ENCODE results near the gene SMPD3. TPM values are rescaled to one million over a fixed set of nuclear protein-coding genes. Genes with fewer than 3 reads are reported as not detected.

Gene SMPD3
- total and polyA plus RNA-seq, 2 experiments from 2014 or later = 5.7 to 6.3 TPM

DNA sequence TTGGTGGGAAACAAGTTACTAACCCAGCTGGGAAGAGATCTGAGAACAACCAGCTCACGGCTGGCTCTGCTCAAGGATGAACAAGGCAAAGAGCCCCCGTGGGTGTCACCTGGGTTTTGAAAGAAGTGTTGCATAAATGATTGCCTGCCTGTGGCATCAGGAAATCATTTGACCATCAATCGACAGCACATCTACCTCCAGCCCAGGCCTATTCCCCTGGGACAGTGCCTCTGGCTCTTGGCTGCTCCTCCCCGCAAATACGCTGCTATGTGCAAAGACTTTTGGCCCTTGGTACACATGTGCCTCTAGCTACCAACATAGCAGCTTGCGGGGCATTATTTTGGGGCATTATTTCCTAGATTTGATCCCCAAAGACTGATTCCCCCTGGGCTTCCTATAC, 39.4 kb upstream of the SMPD3 start:
- Histone ChIP-seq H3K79me2 (no peaks in the 10 kb centered on the region), H3K4me3 (no peak overlapping the region), H3K4me1 (ENCODE audit: insufficient read depth) (peaks cover 5% of the 10 kb centered on the region), H3K9me3 (ENCODE audit: low read depth) (no peaks in the 10 kb centered on the region), H3K27ac (no peak overlapping the region), H3K36me3 (replicated peaks; ENCODE audit: insufficient read depth, low read depth) (no peaks in the 10 kb centered on the region), H4K20me1 (ENCODE audit: insufficient read depth, poor library complexity, severe bottlenecking) (no peaks in the 10 kb centered on the region), H3K9me2 (replicated peaks; ENCODE audit: insufficient read depth) (no peaks in the 10 kb centered on the region), H3K27me3 (no peaks in the 10 kb centered on the region), H3K4me2 (no peak overlapping the region), H2AFZ (no peak overlapping the region)
- 87% methylated on average over 6 of the region's 6 CpGs for WGBS (ENCODE audit: low lambda C conversion rate, missing lambda C conversion rate)
- no peak for TF ChIP-seq EZH2 (IDR thresholded peaks at IDR 0.05; ENCODE audit: borderline replicate concordance)
- no peak for TF ChIP-seq EZH2phosphoT487 (IDR thresholded peaks at IDR 0.05; ENCODE audit: low read depth, severe bottlenecking, unreplicated experiment)
- no peak for TF ChIP-seq CTCF (IDR thresholded peaks at IDR 0.05; ENCODE audit: poor library complexity)
- DNase-seq (ENCODE audit: low spot score) = no peak

GRCh38 chr16:68487203-68487514, 38.9 kb upstream of the SMPD3 start:
- peaks cover 5% of the 10 kb centered on the region for H3K4me1 ChIP-seq (ENCODE audit: insufficient read depth)
- no peaks in the 10 kb centered on the region for H3K9me2 ChIP-seq (replicated peaks; ENCODE audit: insufficient read depth)
- no peaks in the 10 kb centered on the region for H3K36me3 ChIP-seq (replicated peaks; ENCODE audit: insufficient read depth, low read depth)
- H3K27ac ChIP-seq = peak overlapping the region; percentile 47
- H3K9me3 ChIP-seq (ENCODE audit: low read depth) = no peaks in the 10 kb centered on the region
- WGBS (ENCODE audit: low lambda C conversion rate, missing lambda C conversion rate) = 81% methylated on average over 3 of the region's 4 CpGs
- H3K27me3 ChIP-seq = no peaks in the 10 kb centered on the region
- no peak for TF ChIP-seq EZH2phosphoT487 (IDR thresholded peaks at IDR 0.05; ENCODE audit: low read depth, severe bottlenecking, unreplicated experiment)
- TF ChIP-seq EZH2 (IDR thresholded peaks at IDR 0.05; ENCODE audit: borderline replicate concordance) = no peak
- no peak for TF ChIP-seq CTCF (IDR thresholded peaks at IDR 0.05; ENCODE audit: poor library complexity)
- no peaks in the 10 kb centered on the region for H4K20me1 ChIP-seq (ENCODE audit: insufficient read depth, poor library complexity, severe bottlenecking)
- no peak for DNase-seq (ENCODE audit: low spot score)
- H3K79me2 ChIP-seq = no peaks in the 10 kb centered on the region
- no peak overlapping the region for H2AFZ ChIP-seq
- H3K4me2 ChIP-seq = no peak overlapping the region
- H3K4me3 ChIP-seq = no peak overlapping the region

GRCh38 chr16:68486502-68487202, 38.3 kb upstream of the SMPD3 start:
- DNase-seq (ENCODE audit: low spot score) = peak; percentile 45
- no peaks in the 10 kb centered on the region for H3K9me2 ChIP-seq (replicated peaks; ENCODE audit: insufficient read depth)
- H3K27me3 ChIP-seq = no peaks in the 10 kb centered on the region
- H2AFZ ChIP-seq = no peak overlapping the region
- peak overlapping the region; percentile 47 for H3K27ac ChIP-seq
- H3K4me2 ChIP-seq = no peak overlapping the region
- no peak for TF ChIP-seq EZH2 (IDR thresholded peaks at IDR 0.05; ENCODE audit: borderline replicate concordance)
- no peak for TF ChIP-seq CTCF (IDR thresholded peaks at IDR 0.05; ENCODE audit: poor library complexity)
- TF ChIP-seq EZH2phosphoT487 (IDR thresholded peaks at IDR 0.05; ENCODE audit: low read depth, severe bottlenecking, unreplicated experiment) = no peak
- no peaks in the 10 kb centered on the region for H3K79me2 ChIP-seq
- H3K9me3 ChIP-seq (ENCODE audit: low read depth) = no peaks in the 10 kb centered on the region
- no peaks in the 10 kb centered on the region for H3K36me3 ChIP-seq (replicated peaks; ENCODE audit: insufficient read depth, low read depth)
- H4K20me1 ChIP-seq (ENCODE audit: insufficient read depth, poor library complexity, severe bottlenecking) = no peaks in the 10 kb centered on the region
- no peak overlapping the region for H3K4me3 ChIP-seq
- H3K4me1 ChIP-seq (ENCODE audit: insufficient read depth) = peaks cover 5% of the 10 kb centered on the region
- WGBS (ENCODE audit: low lambda C conversion rate, missing lambda C conversion rate) = 27% methylated on average over 4 of the region's 4 CpGs
